Osteocyte (in vitro differentiated cells): ENCODE results near the gene GJA9. TPM values are rescaled to one million over a fixed set of nuclear protein-coding genes. Genes with fewer than 3 reads are reported as not detected.

Source experiments
- DNase-seq: peaks from one replicate; pipeline ENCODE4 v3.0.0; 2021; ENCODE audit warnings: mixed read lengths; ENCODE audit not compliant: unreplicated experiment; ENCODE audit errors: extremely low spot score
- H3K27ac Mint-ChIP-seq: one replicate; pipeline ENCODE4 v1.8.0; 2021; ENCODE audit warnings: mild to moderate bottlenecking, mixed read lengths; ENCODE audit not compliant: unreplicated experiment
- H3K27me3 Mint-ChIP-seq: one replicate; pipeline ENCODE4 v1.8.0; 2021; ENCODE audit warnings: mixed read lengths; ENCODE audit not compliant: unreplicated experiment
- H3K36me3 Mint-ChIP-seq: one replicate; pipeline ENCODE4 v1.8.0; 2021; ENCODE audit warnings: mixed read lengths; ENCODE audit not compliant: unreplicated experiment
- H3K4me1 Mint-ChIP-seq: one replicate; pipeline ENCODE4 v1.8.0; 2021; ENCODE audit warnings: mixed read lengths; ENCODE audit not compliant: unreplicated experiment
- H3K4me3 Mint-ChIP-seq: one replicate; pipeline ENCODE4 v1.8.0; 2021; ENCODE audit warnings: mild to moderate bottlenecking, moderate library complexity, mixed read lengths; ENCODE audit not compliant: unreplicated experiment
- H3K9me3 Mint-ChIP-seq: one replicate; pipeline ENCODE4 v1.8.0; 2021; ENCODE audit warnings: mixed read lengths; ENCODE audit not compliant: unreplicated experiment
- CTCF ChIP-seq: fragments of 200-600 bp; sonication (generic); IDR thresholded peaks from 2 replicates; pipeline ENCODE4 v1.5.0; 2021; ENCODE audit warnings: antibody characterized with exemption, mild to moderate bottlenecking, moderate library complexity
- total RNA-seq: library from RNA; stranded (reverse); gene quantifications from 2 replicates; pipeline ENCODE4 v1.2.1, GENCODE V29; 2021

The GJA9 gene
- total RNA-seq, 1 donor from 2014 or later = not detected

- peak; percentile 99 for DNase-seq
- Mint-ChIP-seq H3K27me3 (no peaks in the 10 kb centered on the region), H3K4me3 (peak within 1 kb of the TSS; percentile 95), H3K9me3 (no peaks in the 10 kb centered on the region), H3K4me1 (peaks cover 62% of the 10 kb centered on the region), H3K27ac (peak within 1 kb of the TSS; percentile 81), H3K36me3 (peaks cover 15% of the 10 kb centered on the region)
- no peak for TF ChIP-seq CTCF
Observed at GRCh38 chr1:38859561-38860453, 21.6 kb downstream of the GJA9 start, which contains the start of gene RRAGC. Gene RRAGC, minus strand, starts transcription at chr1:38859772. Its CDS starts 126 bp downstream, at chr1:38859646.

GRCh38 chr1:38858833-38859560 is 22.4 kb downstream of the GJA9 start:
- no peak for TF ChIP-seq CTCF
- peaks cover 17% of the 10 kb centered on the region for H3K36me3 Mint-ChIP-seq
- no peaks in the 10 kb centered on the region for H3K27me3 Mint-ChIP-seq
- peak overlapping the region; percentile 95 for H3K4me3 Mint-ChIP-seq
- peak overlapping the region; percentile 81 for H3K27ac Mint-ChIP-seq
- no peaks in the 10 kb centered on the region for H3K9me3 Mint-ChIP-seq
- H3K4me1 Mint-ChIP-seq = peaks cover 56% of the 10 kb centered on the region
- DNase-seq = peak; percentile 86

GRCh38 chr1:38852780-38853179 is 28.6 kb downstream of the GJA9 start:
- Mint-ChIP-seq H3K27ac (no peak overlapping the region), H3K27me3 (no peaks in the 10 kb centered on the region), H3K36me3 (peaks cover 52% of the 10 kb centered on the region), H3K4me1 (peaks cover 19% of the 10 kb centered on the region), H3K9me3 (no peaks in the 10 kb centered on the region), H3K4me3 (no peak overlapping the region)
- DNase-seq = no peak
- TF ChIP-seq CTCF = no peak

- DNase-seq = no peak
Observed at GRCh38 chr1:38848071-38848470, 33.3 kb downstream of the GJA9 start.

More at GRCh38 chr1:38848071-38848470, 33.3 kb downstream of the GJA9 start:
- Mint-ChIP-seq H3K36me3 (peaks cover 62% of the 10 kb centered on the region), H3K27ac (no peak overlapping the region), H3K4me1 (peaks cover 11% of the 10 kb centered on the region), H3K4me3 (no peak overlapping the region), H3K9me3 (no peaks in the 10 kb centered on the region), H3K27me3 (no peaks in the 10 kb centered on the region)
- TF ChIP-seq CTCF = no peak
